ENCODE results near the gene PLIN1. TPM values are rescaled to one million over a fixed set of nuclear protein-coding genes. Genes with fewer than 3 reads are reported as not detected.

PLIN1 gene
- total RNA-seq, 1 experiment from 2014 or later, result 0.32 TPM

GRCh38 chr15:89704411-89704810 lies 25.2 kb upstream of the PLIN1 start:
- H3K79me2 ChIP-seq (ENCODE audit: insufficient read depth, low read length), result no peaks in the 10 kb centered on the region
- no peaks in the 10 kb centered on the region for H4K20me1 ChIP-seq (ENCODE audit: insufficient read depth)
- ChIA-PET POLR2A (no interaction called here), RAD21 (ENCODE audit: low non-redundant PET in 1 of 2, low total read pairs in 2 of 2, uncharacterized antibody in 2 of 2, unreplicated experiment in 2 of 2) (no interaction called here), CTCF (no interaction called here)
- H3K4me2 ChIP-seq (ENCODE audit: low read length), result no peak overlapping the region
- ATAC-seq (no peak), DNase-seq (ENCODE audit: low read depth, low spot score) (no peak)
- no peaks in the 10 kb centered on the region for H3K9me2 ChIP-seq (ENCODE audit: insufficient read depth)
- no peak overlapping the region for H3K9ac ChIP-seq (ENCODE audit: low read length)
- H3K9me3 ChIP-seq (ENCODE audit: control insufficient read depth in 1 of 2, insufficient read depth in 1 of 2, low read depth in 1 of 2, low read length in 2 of 2), result no peaks in the 10 kb centered on the region
- no peaks in the 10 kb centered on the region for H3K27me3 ChIP-seq (ENCODE audit: insufficient read depth, low read length)
- no peaks in the 10 kb centered on the region for H3K4me1 ChIP-seq (ENCODE audit: control insufficient read depth in 1 of 2, insufficient read depth in 2 of 2, low read length in 2 of 2)
- no peaks in the 10 kb centered on the region for H3K36me3 ChIP-seq (ENCODE audit: control insufficient read depth in 1 of 2, insufficient read depth in 2 of 2, low read length in 2 of 2)
- intact Hi-C loops (cut with micrococcal nuclease), result no loop called here
- H3K4me3 ChIP-seq (replicated peaks in 1 of 2; ENCODE audit: low read depth in 1 of 2, low read length in 2 of 2), result no peak overlapping the region
- no TSS peak for BruUV-seq (replicated peaks)
- H3K27ac ChIP-seq (ENCODE audit: low read depth, low read length), result no peak overlapping the region
- TF ChIP-seq EGR1 (IDR thresholded peaks at IDR 0.05; ENCODE audit: low read depth), result no peak
- no peak for TF ChIP-seq ZFX (IDR thresholded peaks at IDR 0.05)
- TF ChIP-seq, protein P1, sequence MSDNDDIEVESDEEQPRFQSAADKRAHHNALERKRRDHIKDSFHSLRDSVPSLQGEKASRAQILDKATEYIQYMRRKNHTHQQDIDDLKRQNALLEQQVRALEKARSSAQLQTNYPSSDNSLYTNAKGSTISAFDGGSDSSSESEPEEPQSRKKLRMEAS (IDR thresholded peaks at IDR 0.05), result no peak
- TF ChIP-seq SIN3A (IDR thresholded peaks at IDR 0.05; ENCODE audit: low read depth), result no peak
- no peak for TF ChIP-seq SP1 (IDR thresholded peaks at IDR 0.05; ENCODE audit: low read depth)
- TF ChIP-seq TCF7L2 (IDR thresholded peaks at IDR 0.05; ENCODE audit: borderline replicate concordance, extremely low read depth, insufficient read depth, insufficient read length), result no peak
- no peak for TF ChIP-seq EZH2 (IDR thresholded peaks at IDR 0.05)
- TF ChIP-seq ELF1 (IDR thresholded peaks at IDR 0.05; ENCODE audit: borderline replicate concordance, low read depth), result no peak
- TF ChIP-seq RAD21 (IDR thresholded peaks at IDR 0.05; ENCODE audit: low read depth), result no peak
- no peak for TF ChIP-seq POLR2A (IDR thresholded peaks at IDR 0.05; ENCODE audit: borderline replicate concordance, extremely low read depth, insufficient read depth, insufficient read length)
- TF ChIP-seq SRF (IDR thresholded peaks at IDR 0.05; ENCODE audit: low read depth), result no peak
- no peak for TF ChIP-seq ZBTB33 (IDR thresholded peaks at IDR 0.05; ENCODE audit: extremely low read depth, insufficient replicate concordance, low read length)
- TF ChIP-seq ATF3 (IDR thresholded peaks at IDR 0.05), result no peak
- TF ChIP-seq, protein P2, sequence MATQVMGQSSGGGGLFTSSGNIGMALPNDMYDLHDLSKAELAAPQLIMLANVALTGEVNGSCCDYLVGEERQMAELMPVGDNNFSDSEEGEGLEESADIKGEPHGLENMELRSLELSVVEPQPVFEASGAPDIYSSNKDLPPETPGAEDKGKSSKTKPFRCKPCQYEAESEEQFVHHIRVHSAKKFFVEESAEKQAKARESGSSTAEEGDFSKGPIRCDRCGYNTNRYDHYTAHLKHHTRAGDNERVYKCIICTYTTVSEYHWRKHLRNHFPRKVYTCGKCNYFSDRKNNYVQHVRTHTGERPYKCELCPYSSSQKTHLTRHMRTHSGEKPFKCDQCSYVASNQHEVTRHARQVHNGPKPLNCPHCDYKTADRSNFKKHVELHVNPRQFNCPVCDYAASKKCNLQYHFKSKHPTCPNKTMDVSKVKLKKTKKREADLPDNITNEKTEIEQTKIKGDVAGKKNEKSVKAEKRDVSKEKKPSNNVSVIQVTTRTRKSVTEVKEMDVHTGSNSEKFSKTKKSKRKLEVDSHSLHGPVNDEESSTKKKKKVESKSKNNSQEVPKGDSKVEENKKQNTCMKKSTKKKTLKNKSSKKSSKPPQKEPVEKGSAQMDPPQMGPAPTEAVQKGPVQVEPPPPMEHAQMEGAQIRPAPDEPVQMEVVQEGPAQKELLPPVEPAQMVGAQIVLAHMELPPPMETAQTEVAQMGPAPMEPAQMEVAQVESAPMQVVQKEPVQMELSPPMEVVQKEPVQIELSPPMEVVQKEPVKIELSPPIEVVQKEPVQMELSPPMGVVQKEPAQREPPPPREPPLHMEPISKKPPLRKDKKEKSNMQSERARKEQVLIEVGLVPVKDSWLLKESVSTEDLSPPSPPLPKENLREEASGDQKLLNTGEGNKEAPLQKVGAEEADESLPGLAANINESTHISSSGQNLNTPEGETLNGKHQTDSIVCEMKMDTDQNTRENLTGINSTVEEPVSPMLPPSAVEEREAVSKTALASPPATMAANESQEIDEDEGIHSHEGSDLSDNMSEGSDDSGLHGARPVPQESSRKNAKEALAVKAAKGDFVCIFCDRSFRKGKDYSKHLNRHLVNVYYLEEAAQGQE (IDR thresholded peaks at IDR 0.05; ENCODE audit: low read depth), result no peak
- TF ChIP-seq, protein P3, sequence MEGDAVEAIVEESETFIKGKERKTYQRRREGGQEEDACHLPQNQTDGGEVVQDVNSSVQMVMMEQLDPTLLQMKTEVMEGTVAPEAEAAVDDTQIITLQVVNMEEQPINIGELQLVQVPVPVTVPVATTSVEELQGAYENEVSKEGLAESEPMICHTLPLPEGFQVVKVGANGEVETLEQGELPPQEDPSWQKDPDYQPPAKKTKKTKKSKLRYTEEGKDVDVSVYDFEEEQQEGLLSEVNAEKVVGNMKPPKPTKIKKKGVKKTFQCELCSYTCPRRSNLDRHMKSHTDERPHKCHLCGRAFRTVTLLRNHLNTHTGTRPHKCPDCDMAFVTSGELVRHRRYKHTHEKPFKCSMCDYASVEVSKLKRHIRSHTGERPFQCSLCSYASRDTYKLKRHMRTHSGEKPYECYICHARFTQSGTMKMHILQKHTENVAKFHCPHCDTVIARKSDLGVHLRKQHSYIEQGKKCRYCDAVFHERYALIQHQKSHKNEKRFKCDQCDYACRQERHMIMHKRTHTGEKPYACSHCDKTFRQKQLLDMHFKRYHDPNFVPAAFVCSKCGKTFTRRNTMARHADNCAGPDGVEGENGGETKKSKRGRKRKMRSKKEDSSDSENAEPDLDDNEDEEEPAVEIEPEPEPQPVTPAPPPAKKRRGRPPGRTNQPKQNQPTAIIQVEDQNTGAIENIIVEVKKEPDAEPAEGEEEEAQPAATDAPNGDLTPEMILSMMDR (IDR thresholded peaks at IDR 0.05 in 2 of 3, conservative IDR thresholded peaks at IDR 0.05 in 1 of 3; ENCODE audit: borderline replicate concordance in 1 of 3, insufficient read depth in 1 of 3, low read depth in 2 of 3, low read length in 2 of 3), result no peak
- TF ChIP-seq CEBPB (IDR thresholded peaks at IDR 0.05; ENCODE audit: low read depth), result no peak
- TF ChIP-seq JUND (IDR thresholded peaks at IDR 0.05), result no peak
- TF ChIP-seq FOSL1 (IDR thresholded peaks at IDR 0.05; ENCODE audit: low read depth), result no peak
- no peak overlapping the region for H2AFZ ChIP-seq (ENCODE audit: low read depth, low read length, poor library complexity, severe bottlenecking)
